D721Med (cell line): ENCODE measurements around the gene CLMN.
A peak's percentile ranks its signal among the peaks of the same experiment; 100 is the strongest.

Experiments used
- DNase-seq: peaks from one replicate; pipeline ENCODE4 v3.0.0; 2011; ENCODE audit warnings: low spot score; ENCODE audit not compliant: insufficient read length
- FAIRE-seq: peaks from 2 replicates; lab custom pipeline; 2011; peaks lifted over from hg19 to GRCh38; lab: Jason Lieb, UNC
- CTCF ChIP-seq: IDR thresholded peaks from 2 replicates; pipeline ENCODE4 v1.5.1; 2012; ENCODE audit warnings: mild to moderate bottlenecking, control low read depth; ENCODE audit not compliant: insufficient read depth; ENCODE audit errors: missing control alignments

Gene CLMN

GRCh38 chr14:95213774-95214173 is 105.9 kb downstream of the CLMN start:
- DNase-seq (no peak), FAIRE-seq (peak; percentile 6)
- no peak for TF ChIP-seq CTCF

DNA sequence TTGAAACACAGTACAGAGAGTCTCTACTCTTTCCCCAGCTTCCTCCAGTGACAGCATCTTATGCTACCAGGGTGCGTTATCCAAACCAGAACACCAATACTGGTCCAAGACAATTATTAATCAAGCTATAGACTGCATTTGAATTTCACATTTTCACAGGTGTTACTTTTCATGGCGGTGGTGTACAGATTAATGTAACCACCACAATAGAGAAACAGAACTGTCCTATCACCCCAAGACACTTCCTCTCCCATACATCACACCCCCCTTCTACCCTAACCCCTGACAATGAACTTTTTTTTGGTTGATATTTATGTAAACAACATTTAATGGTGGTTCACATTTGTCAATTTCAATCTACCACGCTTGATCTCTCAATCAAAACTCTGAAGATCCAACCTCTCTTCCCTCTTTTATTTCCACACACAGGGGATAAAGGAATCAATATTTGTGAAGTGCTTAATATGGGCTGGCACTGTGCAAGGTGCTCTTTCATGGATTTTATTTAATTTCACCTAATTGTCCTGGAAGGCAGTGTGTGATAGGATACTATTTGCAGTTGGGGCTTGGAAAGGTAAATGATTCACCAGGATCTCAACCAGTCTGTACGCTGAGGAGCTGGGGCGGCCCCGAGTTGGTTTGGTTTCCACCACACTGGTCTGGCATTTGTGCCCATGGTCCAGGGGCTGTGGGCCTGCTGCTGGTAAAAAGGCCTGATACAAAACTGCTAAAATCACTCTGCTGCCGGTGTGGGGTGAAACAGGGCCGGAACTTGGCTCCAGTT is 107.8 kb downstream of the CLMN start:
- TF ChIP-seq CTCF: no peak
- FAIRE-seq: no peak
- DNase-seq: no peak

GRCh38 chr14:95210699-95211098 is 109.0 kb downstream of the CLMN start:
- DNase-seq (no peak), FAIRE-seq (no peak)
- no peak for TF ChIP-seq CTCF

DNA sequence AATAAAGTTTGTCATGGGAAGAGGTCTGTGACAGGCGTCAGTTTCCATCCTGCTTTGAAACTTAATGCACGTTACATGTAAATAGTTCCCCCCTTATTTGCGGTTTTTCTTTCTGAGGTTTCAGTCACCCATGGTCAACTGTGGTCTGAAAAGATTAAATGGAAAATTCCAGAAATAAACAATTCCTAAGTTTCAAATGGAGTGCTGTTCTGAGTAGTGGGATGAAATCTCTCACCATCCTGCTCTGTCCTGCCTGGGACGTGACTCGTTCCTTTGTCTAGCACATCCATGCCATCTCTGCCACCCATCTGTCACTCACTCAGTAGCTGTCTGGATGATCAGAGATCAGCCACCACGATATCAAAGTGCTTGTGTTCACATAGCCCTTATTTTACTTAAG is 111.1 kb downstream of the CLMN start:
- peak; percentile 82 for FAIRE-seq
- DNase-seq: no peak
- TF ChIP-seq CTCF: no peak

- FAIRE-seq (peak; percentile 95), DNase-seq (peak; percentile 49)
- TF ChIP-seq CTCF: no peak
These were observed 112.1 kb downstream of the CLMN start for GRCh38 chr14:95207475-95208233.

GRCh38 chr14:95206534-95206933 is 113.2 kb downstream of the CLMN start:
- DNase-seq (no peak), FAIRE-seq (peak; percentile 98)
- no peak for TF ChIP-seq CTCF
